Effector memory CD8-positive, alpha-beta T cell (primary cell): ENCODE measurements around the gene HEXA.
A peak's percentile ranks its signal among the peaks of the same experiment; 100 is the strongest.
"Not testable (repeated sequence)": the region's sequence is repeated elsewhere in the genome, so short reads cannot be mapped to it uniquely, and the experiment has no call there.

Source experiments
- ATAC-seq: fragments of 150-1000 bp; cut with Tn5 transposase; replicated peaks from 2 replicates; pipeline ENCODE4 v1.10.0; 2021; ENCODE audit warnings: mild to moderate bottlenecking, moderate library complexity
- DNase-seq, 3 experiments: peaks; one replicate each; pipeline ENCODE4 v3.0.0; 2021
- H3K27ac Mint-ChIP-seq, 2 donors: one replicate each; pipeline ENCODE4 v1.8.0; 2022; ENCODE audit warnings: mild to moderate bottlenecking in 2 of 2, mixed read lengths in 2 of 2, moderate library complexity in 2 of 2
- H3K27me3 Mint-ChIP-seq, 2 donors: one replicate each; pipeline ENCODE4 v1.8.0; 2022; ENCODE audit warnings: mixed read lengths in 2 of 2
- H3K36me3 Mint-ChIP-seq: one replicate; pipeline ENCODE4 v1.8.0; 2022; ENCODE audit warnings: mild to moderate bottlenecking, moderate library complexity, mixed read lengths; ENCODE audit not compliant: insufficient read depth
- H3K4me1 Mint-ChIP-seq, 2 donors: one replicate each; pipeline ENCODE4 v1.8.0; 2022; ENCODE audit warnings: low read depth in 2 of 2, mixed read lengths in 2 of 2
- H3K4me3 Mint-ChIP-seq, 2 donors: one replicate each; pipeline ENCODE4 v1.8.0; 2022; ENCODE audit warnings: mild to moderate bottlenecking in 2 of 2, mixed read lengths in 2 of 2, moderate library complexity in 2 of 2
- H3K9me3 Mint-ChIP-seq, 2 donors: one replicate each; pipeline ENCODE4 v1.8.0; 2022; ENCODE audit warnings: mixed read lengths in 2 of 2

HEXA gene

DNA sequence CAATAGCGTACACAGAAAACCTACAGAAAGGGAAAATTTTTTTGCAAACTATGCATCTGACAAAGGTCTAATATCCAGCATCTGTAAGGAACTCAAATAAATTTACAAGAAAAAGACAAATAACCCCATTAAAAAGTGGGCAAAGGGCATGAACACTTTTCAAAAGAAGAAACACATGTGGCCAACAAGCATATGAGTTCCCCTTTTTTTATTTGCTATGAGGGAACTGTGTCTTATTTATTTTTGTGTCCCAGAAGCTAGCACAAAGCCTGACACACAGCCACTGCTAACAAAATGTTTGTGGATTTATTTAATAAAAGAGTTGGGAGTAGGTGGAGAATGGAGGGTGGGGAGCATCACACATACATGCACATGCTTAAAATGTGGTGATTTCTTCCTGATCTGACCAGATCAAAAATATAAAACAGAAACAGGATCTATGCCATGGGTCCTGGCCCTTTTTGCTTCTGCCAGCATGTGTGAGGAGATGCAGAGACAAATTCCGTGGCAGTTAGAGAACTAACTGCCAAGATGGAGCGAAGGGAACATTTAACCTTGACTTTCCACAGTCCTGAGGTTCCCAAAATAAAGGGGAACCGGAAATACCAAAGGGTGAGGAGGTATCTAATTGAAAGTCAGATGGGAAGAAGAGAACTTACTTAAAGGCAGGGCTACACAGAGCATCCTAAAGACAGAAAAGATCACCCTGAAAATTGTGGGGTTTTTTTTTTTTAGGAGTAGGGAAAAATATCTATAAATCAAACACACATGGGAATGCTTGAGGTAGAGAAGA lies 22.2 kb upstream of the HEXA start, which contains the start of gene TMEM202:
Gene TMEM202, plus strand, starts transcription at position 510 of the 793 bp plus-strand sequence. Its CDS starts 22 bp downstream, at position 532.
- Mint-ChIP-seq H3K4me1 (no peaks in the 10 kb centered on the region), H3K36me3 (no peaks in the 10 kb centered on the region), H3K9me3 (no peaks in the 10 kb centered on the region), H3K4me3 (no peak within 1 kb of the TSS), H3K27ac (no peak within 1 kb of the TSS), H3K27me3 (peaks cover 38 to 42% of the 10 kb centered on the region in 2 donors)
- no peak for DNase-seq
- ATAC-seq = no peak

DNA sequence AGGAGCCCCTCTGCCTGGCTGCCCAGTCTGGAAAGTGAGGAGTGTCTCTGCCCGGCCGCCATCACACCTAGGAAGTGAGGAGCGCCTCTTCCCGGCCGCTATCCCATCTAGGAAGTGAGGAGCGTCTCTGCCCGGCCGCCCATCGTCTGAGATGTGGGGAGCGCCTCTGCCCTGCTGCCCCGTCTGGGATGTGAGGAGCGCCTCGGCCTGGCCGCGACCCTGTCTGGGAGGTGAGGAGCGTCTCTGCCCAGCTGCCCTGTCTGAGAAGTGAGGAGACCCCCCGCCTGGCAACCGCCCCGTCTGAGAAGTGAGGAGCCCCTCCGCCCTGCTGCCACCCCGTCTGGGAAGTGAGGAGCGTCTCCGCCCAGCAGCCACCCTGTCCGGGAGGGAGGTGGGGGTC lies 20.5 kb upstream of the HEXA start:
- H3K36me3 Mint-ChIP-seq, H3K4me3 Mint-ChIP-seq, DNase-seq, H3K27ac Mint-ChIP-seq, ATAC-seq, H3K4me1 Mint-ChIP-seq, H3K9me3 Mint-ChIP-seq: not testable (repeated sequence)
- H3K27me3 Mint-ChIP-seq = peaks cover 27 to 32% of the 10 kb centered on the region in 2 donors

DNA sequence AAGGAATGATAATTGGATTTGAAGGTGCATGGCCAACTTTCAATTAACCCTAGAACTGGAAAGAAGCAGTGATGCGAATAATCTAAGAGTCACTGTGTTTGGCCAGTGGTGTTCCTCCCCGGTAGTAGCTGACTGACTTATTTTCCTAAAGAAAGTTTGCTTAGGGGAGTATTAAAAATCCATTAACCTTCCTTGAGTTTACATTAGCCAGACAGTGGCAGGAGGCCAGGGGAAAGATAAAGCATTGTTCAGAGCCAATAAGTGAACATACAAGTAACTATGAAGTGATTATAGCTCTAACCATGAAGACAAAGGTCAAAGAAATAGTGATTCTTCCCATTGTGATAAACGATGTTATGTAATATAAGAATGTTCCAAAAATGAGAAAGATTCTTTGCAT lies 13.4 kb upstream of the HEXA start:
- Mint-ChIP-seq H3K27me3 (peaks cover 18 to 35% of the 10 kb centered on the region in 2 donors), H3K36me3 (no peaks in the 10 kb centered on the region), H3K9me3 (no peaks in the 10 kb centered on the region), H3K4me1 (no peaks in the 10 kb centered on the region), H3K27ac (no peak overlapping the region), H3K4me3 (no peak overlapping the region)
- ATAC-seq (no peak), DNase-seq (no peak)

DNA sequence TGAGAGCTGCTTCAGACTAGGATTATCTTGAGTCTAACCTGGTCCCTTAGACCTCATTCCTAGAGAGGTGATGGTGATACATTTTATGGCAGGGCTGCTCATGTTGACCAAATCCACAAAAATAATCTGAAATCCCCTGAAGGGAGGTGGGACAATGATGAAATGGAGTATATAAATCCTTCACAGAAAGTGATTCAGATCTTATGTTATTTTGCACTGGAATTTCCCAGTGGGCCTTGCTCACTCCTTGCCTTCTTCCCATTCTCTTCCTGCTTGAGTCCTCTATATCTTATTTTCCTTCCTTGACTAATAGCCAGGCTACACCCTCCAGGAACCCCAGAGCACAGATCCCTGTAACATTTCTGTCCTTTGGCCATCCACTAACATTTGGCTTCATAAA lies 11.9 kb upstream of the HEXA start:
- no peaks in the 10 kb centered on the region for H3K9me3 Mint-ChIP-seq
- no peak for DNase-seq
- no peak overlapping the region for H3K4me3 Mint-ChIP-seq
- ATAC-seq = no peak
- H3K36me3 Mint-ChIP-seq = no peaks in the 10 kb centered on the region
- H3K27me3 Mint-ChIP-seq = peaks cover 14 to 40% of the 10 kb centered on the region in 2 donors
- no peaks in the 10 kb centered on the region for H3K4me1 Mint-ChIP-seq
- H3K27ac Mint-ChIP-seq = no peak overlapping the region

DNA sequence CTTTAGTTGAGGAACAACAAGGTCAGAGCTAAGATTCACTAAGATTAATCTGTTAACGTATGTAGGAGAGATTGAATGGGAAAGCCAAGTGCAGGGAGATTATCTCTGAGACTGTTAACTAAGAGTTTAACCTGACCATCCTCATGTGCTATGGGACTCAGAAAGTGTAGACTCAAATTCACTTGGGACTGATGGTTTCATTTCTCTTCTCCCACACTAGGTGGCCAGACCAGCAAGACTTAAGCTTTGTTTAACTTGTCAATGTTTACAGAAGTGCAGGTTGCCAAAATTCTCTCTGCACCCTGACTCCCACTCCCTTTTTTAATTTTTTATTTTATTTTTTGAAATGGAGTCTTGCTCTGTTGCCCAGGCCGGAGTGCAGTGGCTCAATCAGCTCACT lies 6.3 kb upstream of the HEXA start:
- Mint-ChIP-seq H3K27ac (no peak overlapping the region), H3K36me3 (no peaks in the 10 kb centered on the region), H3K27me3 (peaks cover 14 to 26% of the 10 kb centered on the region in 2 donors), H3K4me1 (peaks cover 4 to 7% of the 10 kb centered on the region in 2 donors), H3K9me3 (no peaks in the 10 kb centered on the region), H3K4me3 (no peak overlapping the region)
- no peak for DNase-seq
- no peak for ATAC-seq

DNA sequence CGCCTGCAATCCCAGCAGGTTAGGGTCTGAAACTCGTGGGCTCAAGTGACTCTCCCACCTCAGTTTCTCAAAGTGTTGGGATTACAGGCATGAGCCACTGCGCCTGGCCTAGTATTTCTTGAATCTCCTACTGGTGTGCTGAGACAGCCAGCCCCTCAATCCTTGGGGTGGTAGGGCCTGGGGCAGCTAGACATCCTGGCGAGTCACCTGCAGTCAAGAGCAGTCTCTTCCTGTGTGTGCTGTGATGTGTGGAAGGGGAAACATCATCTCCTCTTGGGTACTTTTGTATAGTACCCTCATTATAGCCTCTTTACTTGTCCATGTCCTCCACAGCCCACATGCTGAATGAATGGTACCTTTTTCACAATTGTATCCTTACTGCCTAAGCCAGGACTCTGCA lies 4.9 kb upstream of the HEXA start:
- Mint-ChIP-seq H3K4me3 (no peak overlapping the region), H3K27ac (peak overlapping the region in 1 of 2 donors; percentile 41), H3K27me3 (peaks cover 13 to 24% of the 10 kb centered on the region in 2 donors), H3K9me3 (no peaks in the 10 kb centered on the region), H3K36me3 (peaks cover 10% of the 10 kb centered on the region), H3K4me1 (peaks cover 15 to 17% of the 10 kb centered on the region in 2 donors)
- ATAC-seq (no peak), DNase-seq (no peak)

DNA sequence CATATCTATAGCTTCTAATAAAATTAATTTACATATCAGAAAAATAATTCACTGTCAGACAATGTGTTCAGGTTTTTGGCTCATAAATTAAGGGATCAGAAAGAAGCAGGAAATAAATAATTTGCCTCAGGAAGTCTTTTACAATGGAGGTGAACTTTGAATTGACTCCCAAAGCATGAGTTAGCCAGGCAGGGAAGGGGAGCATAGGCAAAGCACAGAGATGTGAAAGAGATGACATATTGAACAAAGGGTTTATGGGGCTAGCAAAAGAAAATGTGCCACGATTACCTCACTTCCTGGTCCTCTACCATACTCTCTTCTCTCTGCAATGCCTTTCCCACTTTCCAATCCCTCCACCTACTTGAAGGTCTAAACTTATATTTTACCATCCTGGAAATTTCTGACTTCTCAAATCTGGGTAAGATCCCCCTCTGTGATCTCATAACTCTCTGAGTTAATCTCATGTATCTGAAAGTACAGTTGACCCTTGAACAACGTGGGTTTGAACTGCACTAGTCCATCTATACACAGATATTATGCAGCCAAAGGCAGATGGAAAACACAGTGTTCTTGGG lies 4.1 kb upstream of the HEXA start:
- DNase-seq = no peak

DNA sequence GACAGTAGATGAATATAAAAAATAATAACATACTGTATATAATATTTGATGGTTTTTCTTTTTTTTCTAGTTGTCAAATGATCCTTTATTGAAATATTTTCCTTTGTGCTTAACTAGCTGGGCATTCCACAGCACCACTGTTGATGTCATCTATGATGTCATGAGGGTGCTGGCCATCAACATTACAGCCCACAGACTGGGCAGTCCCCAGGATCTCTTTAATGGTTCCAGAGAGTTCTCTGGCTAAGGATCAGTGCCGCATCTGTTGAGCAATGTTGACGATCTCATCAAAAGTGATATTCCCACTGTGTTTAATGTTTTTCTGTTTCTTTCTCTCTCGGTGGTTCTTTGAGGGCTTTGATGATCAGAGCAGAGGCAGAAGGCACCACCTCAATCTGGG lies 3.3 kb upstream of the HEXA start:
- not testable (repeated sequence) for H3K27ac Mint-ChIP-seq, ATAC-seq, H3K27me3 Mint-ChIP-seq, H3K9me3 Mint-ChIP-seq, DNase-seq, H3K4me3 Mint-ChIP-seq
- H3K36me3 Mint-ChIP-seq = peaks cover 22% of the 10 kb centered on the region
- peaks cover 30 to 34% of the 10 kb centered on the region in 2 donors for H3K4me1 Mint-ChIP-seq

More for the DNA sequence above, 4.1 kb upstream of the HEXA start:
- H3K27me3 Mint-ChIP-seq = peaks cover 6 to 16% of the 10 kb centered on the region in 2 donors
- no peaks in the 10 kb centered on the region for H3K9me3 Mint-ChIP-seq
- H3K4me1 Mint-ChIP-seq = peaks cover 23 to 25% of the 10 kb centered on the region in 2 donors
- H3K36me3 Mint-ChIP-seq = peaks cover 17% of the 10 kb centered on the region
- H3K27ac Mint-ChIP-seq = no peak overlapping the region
- no peak for ATAC-seq
- no peak overlapping the region for H3K4me3 Mint-ChIP-seq

DNA sequence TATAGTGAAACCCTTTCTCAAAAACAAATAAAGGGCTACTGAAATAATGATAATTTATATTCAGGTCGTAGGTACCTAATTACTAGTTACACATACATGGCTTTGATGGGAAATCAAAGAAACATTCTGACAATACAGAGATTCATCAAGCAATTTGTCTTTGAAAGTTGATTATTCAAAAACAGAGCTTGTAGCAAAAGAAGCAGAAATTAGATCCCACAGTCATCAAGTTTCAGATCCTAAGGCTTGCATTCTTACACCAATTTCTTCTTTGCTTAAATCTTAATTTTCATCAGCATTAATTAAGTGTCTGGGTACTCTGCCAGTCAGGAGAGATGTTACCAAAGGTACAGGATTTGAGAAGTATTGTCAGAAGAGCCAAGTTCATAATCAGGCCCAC lies 1.5 kb upstream of the HEXA start:
- Mint-ChIP-seq H3K27ac (peak overlapping the region; percentile 80 to 92), H3K27me3 (no peaks in the 10 kb centered on the region), H3K4me3 (no peak overlapping the region), H3K9me3 (no peaks in the 10 kb centered on the region), H3K36me3 (peaks cover 22% of the 10 kb centered on the region), H3K4me1 (peaks cover 38 to 51% of the 10 kb centered on the region in 2 donors)
- ATAC-seq = no peak
- DNase-seq = no peak

DNA sequence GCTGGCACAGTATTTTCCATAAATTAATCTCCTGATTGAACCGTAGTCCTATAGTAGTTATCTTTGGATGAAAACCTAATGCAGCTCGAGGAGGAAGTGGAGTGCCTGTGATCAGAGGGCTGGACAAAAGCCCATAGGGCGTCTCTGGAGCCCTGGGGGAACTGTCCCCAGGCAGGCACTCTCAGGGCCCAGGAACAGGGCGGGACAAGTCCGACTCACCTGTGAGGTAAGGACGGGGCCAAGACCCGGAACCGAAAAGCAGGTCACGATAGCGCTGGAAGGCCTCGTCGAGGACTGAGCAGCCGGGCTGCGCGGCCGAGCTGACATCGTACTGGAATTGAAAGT lies 341 bp downstream of the HEXA start:
- Mint-ChIP-seq H3K36me3 (peaks cover 31% of the 10 kb centered on the region), H3K4me1 (peaks cover 38 to 59% of the 10 kb centered on the region in 2 donors), H3K4me3 (peak overlapping the region; percentile 97 to 99), H3K27me3 (no peaks in the 10 kb centered on the region), H3K27ac (peak overlapping the region; percentile 97 to 99), H3K9me3 (no peaks in the 10 kb centered on the region)
- DNase-seq (no peak), ATAC-seq (peak; percentile 55)

DNA sequence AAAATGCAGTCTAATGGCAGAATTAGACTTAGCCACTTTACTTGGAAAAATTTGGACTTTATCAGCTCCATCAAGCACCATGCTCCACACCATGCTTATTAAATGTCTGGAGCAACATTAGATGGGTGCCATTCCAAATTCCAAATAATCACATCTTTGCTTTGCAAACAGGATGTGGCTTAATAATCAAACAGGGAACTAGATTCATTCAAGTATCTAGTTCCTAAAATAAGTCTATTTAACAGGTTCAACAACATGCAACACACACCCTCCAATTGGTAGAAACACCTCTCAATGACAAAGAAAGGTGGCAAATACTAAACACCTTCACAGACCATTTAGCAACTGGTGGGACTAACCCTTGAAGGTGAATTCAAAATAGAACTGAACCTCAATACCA lies 3.5 kb downstream of the HEXA start:
- peaks cover 48 to 66% of the 10 kb centered on the region in 2 donors for H3K4me1 Mint-ChIP-seq
- H3K36me3 Mint-ChIP-seq = peaks cover 46% of the 10 kb centered on the region
- ATAC-seq = no peak
- no peaks in the 10 kb centered on the region for H3K27me3 Mint-ChIP-seq
- no peak overlapping the region for H3K27ac Mint-ChIP-seq
- H3K4me3 Mint-ChIP-seq = no peak overlapping the region
- no peaks in the 10 kb centered on the region for H3K9me3 Mint-ChIP-seq
- DNase-seq = no peak

DNA sequence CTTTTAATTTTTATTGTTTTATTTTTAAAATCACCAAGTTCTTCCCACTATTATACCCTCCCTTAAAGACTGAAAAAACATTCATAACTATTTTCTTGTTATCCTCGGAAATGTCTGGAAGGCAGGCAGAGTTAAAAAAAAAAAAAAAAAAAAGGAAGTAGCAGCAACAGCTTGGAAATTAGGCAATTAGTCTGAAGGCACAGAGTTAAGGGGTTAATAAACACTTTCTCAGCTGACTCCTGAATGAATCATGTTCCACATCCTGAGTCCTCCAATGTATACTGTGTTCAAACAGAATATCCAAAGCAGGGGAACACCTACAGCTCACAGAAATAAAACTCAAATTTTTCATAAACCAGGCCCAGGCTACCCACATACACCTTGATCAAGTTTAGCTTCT lies 5.8 kb downstream of the HEXA start:
- Mint-ChIP-seq H3K27me3 (no peaks in the 10 kb centered on the region), H3K27ac (no peak overlapping the region), H3K36me3 (peaks cover 30% of the 10 kb centered on the region), H3K4me1 (peaks cover 46 to 67% of the 10 kb centered on the region in 2 donors), H3K4me3 (no peak overlapping the region), H3K9me3 (no peaks in the 10 kb centered on the region)
- ATAC-seq (no peak), DNase-seq (no peak)

DNA sequence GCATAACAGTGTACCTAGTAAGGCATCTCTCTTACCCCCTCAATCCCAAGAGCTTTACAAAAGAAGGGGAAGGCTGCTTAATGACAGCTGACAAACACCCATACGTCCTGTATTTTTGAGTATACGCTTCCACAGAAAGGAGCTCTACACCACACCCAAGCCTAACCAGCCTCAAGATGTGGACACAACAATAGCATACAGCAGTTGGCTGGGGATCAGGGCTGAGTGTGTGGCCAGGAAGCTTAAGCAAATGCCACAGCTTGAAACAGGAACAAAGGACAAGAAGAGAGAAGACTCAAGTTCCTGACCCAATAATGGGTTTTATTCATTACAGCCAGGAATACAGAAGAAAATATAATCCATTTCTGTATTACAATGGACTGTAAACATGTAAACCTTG lies 6.9 kb downstream of the HEXA start:
- peaks cover 37 to 57% of the 10 kb centered on the region in 2 donors for H3K4me1 Mint-ChIP-seq
- DNase-seq = no peak
- no peaks in the 10 kb centered on the region for H3K9me3 Mint-ChIP-seq
- ATAC-seq = no peak
- H3K36me3 Mint-ChIP-seq = peaks cover 25% of the 10 kb centered on the region
- H3K27me3 Mint-ChIP-seq = no peaks in the 10 kb centered on the region
- H3K4me3 Mint-ChIP-seq = no peak overlapping the region
- H3K27ac Mint-ChIP-seq = no peak overlapping the region

DNA sequence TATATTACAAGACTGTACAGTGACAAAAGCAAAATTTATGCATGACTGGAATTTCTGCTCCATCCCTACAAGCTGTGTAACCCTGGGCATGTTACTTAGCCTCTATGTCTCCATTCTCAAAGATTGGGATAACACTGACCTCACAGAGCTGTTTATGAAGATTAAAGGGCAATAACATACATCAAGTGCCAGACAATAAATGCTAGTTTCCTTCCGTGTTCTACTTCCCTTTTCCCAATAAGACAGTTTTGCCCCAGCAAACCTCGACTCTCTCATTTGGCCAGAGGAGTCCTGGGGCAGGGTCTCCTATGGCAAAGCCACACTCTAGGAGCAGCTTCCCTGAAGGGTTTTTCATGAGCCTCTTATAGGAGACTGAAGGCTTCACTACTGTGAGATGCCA lies 7.5 kb downstream of the HEXA start:
- Mint-ChIP-seq H3K27ac (no peak overlapping the region), H3K4me3 (no peak overlapping the region), H3K9me3 (no peaks in the 10 kb centered on the region), H3K4me1 (peaks cover 34 to 51% of the 10 kb centered on the region in 2 donors), H3K36me3 (peaks cover 25% of the 10 kb centered on the region), H3K27me3 (no peaks in the 10 kb centered on the region)
- ATAC-seq (no peak), DNase-seq (no peak)
